ENCODE measurements around the gene ALDH8A1.
"Not testable (repeated sequence)": the region's sequence is repeated elsewhere in the genome, so short reads cannot be mapped to it uniquely, and the experiment has no call there.

Gene ALDH8A1

DNA sequence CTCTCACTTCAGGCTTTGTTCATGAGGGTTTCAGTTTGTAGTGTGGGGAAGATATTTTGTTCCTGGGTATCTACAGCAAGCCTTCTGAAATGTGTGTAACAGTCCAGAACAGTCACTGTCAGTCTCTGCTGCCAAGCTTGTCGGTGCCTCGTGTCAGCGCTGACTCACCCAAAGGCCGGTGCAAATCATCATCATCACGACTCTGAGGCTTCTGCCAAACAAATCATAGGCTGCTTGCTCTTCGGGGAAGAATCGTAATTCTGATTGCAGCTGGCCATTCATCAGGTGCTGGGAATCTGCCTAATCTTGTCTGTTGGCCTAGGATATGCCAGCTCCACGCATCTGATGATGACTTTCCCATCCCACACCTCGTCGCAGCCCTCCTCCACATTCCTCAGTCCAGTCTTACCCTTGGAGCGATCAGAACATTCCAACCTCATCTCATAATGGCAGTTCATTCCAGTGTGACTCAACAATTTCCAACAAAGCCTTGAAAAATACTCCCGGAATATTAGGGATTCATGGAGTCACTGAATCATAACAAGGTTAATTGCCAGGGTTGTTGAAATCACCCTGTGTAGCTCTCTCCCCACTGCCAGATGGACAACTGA, 40.9 kb downstream of the ALDH8A1 start:
- DNase-seq = no peak

DNA sequence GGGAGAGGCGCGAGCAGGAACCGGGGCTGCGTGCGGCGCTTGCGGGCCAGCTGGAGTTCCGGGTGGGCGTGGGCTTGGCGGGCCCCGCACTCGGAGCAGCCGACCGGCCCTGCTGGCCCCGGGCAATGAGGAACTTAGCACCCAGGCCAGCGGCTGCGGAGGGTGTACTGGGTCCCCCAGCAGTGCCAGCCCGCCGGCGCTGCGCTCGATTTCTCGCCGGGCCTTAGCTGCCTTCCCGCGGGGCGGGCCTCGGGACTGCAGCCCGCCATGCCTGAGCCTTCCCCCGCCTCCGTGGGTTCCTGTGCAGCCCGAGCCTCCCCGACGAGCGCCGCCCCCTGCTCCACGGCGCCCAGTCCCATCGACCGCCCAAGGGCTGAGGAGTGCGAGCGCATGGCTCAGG, 45.2 kb downstream of the ALDH8A1 start:
- DNase-seq = not testable (repeated sequence)

DNA sequence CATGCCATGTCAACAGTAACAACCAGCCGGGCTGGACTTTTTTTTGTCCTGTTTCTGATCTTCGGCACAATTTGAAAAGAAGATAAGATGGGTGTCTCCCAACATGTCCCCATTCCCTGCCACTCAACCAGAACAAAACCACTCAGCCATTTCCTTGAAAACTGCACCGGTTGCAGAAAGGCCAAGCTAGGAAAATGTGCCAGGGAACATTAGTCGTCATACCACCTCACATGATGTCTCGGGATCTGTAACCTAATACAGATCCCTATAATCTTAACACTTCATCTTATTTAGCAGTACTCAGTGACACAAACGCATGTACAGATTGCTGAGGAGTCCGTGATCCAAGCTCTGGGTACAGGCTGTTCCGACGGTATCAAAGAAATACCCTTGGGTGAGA, 46.5 kb downstream of the ALDH8A1 start:
- no peak for DNase-seq

DNA sequence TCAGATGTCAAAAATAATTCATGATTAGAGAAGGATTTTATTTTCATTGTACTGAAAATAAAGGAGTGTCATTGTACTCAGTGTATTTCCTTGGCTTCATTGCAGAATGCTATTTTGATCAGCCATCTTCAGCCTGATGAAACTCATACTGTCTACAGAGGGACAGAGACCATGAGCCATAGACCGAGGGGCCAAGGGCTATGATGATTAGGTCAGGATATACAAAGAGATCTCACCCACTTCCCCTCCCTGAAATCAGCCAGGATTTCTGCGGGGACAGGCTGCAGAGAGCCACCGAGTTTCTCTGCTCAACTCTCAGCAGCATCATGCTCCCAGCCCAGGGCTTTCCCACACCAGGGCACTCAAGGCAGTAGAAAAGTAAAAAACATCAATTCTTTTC, 47.0 kb downstream of the ALDH8A1 start:
- no peak for DNase-seq

DNA sequence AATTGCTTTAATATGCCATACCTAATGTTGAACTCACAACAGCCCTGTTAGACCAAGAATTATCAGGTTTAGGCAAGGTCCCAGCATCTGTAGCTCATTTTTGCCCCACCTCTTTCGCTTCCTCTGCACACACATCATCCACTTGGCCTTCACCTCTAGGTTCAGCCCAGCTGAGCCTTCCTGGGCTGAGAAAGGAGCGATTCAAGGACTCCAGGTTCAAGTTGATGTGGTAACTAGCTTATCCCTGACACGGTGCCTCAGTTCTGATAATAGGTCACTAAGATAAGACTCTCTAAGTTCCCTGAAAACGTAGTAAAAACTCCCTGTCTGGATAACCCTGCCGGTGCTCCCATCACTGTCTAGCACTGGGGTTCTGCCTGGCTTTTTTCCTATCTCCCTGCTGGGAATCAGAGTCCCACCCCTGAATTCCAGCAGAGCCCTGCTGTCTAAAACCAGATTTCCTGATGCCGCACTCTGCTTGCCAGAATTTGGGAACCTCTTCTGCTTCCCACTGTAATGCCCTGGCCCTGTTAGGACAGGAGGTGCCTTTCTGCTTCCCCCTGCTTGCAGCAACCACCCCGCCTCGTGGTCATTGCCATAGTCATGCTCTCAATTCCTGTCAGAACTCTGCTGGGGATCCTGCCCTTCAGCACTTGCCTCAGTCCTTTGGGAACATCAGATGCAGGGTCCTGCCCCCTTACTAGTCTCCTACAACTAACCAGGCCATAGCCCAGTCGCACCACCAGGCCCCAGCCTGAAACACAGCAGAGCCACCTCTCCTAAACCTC, 47.6 kb downstream of the ALDH8A1 start:
- no peak for DNase-seq

DNA sequence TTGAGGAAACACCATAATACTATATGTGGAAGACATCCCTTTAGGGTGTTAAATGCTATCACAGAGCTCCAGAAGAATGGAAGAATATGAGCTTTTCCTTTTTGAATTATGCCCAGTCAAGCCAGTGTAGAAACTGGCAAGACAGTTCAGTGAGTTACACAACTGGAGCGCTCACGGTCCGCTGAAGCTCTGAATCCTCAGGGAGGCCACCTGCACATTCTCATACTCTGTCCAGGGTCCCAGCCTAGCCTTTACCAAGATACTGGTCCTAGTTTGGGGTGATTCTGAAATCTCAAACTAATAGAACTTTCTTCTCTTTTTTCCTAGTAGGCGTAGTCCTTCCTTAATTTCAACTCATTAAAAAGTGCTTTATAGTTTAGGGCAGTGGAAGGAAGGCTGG, 51.3 kb downstream of the ALDH8A1 start:
- DNase-seq = no peak

DNA sequence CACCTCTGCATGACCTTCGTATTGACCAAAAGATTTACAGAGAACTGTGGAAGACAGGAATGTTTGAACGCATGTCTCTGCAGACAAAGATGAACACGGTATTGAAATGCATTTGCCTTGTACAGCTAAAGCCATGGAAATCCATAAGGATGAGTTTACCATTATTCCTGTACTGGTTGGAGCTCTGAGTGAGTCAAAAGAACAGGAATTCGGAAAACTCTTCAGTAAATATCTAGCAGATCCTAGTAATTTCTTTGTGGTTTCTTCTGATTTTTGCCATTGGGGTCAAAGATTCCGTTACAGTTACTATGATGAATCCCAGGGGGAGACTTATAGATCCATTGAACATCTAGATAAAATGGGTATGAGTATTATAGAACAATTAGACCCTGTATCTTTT, 51.7 kb downstream of the ALDH8A1 start:
- not testable (repeated sequence) for DNase-seq

DNA sequence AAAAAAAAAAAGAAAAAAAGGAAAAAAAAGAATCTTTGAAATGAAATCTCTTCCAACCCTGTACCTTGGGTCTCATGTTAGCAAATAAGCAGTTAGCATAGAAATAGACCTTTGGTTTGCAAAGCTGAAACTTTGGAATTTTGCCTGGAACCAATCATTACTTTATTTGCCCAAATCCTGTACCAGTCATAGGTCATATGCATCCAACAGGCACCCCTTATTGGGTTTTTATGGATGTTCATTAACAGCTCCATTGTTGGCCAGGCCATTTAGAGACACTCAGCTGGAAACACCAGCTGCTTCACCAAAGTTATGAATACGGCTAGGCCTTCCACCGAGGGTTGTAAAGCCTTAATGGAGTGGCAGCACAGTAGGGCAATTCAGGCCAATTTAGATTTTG, 53.0 kb downstream of the ALDH8A1 start:
- DNase-seq = peak; percentile 82

DNA sequence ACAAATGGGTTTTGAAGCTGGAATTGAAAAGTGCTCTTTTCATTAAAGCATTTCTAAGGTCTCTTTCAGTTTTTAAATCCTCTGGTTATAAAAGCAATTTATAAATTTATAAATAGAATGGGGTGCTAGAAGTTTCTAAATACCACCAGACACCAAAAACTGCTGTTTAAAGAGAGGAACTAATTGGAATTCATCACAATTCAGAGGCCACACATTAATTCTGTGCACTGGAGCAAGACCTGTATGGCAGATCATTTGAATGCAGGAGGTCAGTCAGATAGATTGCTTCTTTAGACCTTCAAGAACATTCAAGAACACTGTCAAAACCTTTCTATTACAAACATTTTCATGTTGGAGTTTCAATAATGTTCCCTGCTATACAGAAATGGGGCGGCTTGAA, 55.1 kb downstream of the ALDH8A1 start:
- DNase-seq = no peak

DNA sequence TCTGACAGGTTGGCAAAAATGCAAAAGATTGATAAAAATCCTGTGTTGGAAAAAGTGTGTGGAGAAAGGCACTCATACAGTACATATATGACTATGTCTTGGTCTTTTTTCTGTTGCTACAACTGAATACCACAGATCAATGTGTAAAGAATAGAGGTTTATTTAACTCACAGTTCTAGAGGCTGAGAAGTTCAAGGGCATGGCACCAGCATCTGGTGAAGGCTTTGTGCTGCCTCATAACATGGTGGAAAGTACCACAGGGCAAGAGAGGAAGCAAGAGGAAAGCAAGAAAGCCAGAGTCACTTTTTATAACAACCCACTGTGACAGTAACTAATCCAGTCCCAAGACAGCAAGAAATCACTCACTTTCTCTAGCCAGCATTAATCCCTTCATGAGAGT, 57.5 kb downstream of the ALDH8A1 start:
- DNase-seq = no peak

DNA sequence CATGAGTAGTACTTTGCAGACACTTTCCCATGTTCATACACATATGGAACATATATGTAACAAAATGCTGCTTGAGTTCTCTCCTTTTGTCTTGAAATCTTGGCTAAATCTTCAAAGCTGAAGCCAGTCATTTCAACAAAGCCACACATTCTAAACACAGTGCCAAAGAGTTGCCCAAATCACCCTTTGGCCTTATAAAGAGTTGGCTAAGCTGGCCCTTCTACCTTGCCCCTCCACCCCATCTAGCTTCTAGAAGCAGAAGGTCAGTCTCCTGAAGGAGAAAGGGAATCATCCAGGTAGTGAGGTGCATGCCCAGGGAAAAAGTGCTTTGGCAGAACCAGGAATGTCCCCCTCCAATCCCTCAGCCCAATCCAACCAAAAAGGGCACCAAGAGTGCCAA, 58.3 kb downstream of the ALDH8A1 start:
- no peak for DNase-seq

DNA sequence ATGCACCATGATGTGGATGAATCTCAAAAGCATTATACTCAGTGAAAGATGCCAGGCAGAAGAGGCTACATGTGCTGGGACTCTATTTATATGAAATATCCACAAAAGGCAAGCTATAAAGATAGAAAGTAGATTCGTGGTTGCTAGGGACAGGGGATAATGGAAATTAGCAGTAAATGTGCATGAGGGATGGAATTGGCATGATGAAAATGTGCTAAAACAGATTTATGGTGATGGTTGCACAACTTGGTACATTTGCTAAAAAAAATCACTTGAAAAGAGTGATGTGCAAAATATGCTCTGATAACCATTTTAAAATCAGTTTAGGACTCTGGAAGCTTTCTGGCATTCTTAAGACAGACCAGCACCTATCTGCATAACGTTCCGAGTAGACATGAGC, 61.6 kb downstream of the ALDH8A1 start:
- DNase-seq = no peak

DNA sequence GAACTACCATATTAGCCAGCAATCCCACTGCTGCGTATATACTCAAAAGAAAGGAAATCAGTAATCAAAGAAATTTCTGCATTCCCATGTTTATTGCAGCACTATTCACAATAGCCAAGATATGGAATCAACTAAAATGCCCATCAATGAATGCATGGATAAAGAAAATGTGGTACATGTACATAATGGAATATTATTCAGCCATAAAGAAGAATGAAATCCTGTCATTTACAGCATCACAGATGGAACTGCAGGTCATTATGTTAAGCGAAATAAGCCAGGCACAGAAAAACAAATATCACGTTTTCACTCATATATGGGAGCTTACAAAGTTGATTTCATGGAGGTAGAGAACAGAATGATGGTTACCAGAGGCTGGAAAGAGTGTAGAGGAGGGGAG, 65.1 kb downstream of the ALDH8A1 start:
- DNase-seq = no peak

DNA sequence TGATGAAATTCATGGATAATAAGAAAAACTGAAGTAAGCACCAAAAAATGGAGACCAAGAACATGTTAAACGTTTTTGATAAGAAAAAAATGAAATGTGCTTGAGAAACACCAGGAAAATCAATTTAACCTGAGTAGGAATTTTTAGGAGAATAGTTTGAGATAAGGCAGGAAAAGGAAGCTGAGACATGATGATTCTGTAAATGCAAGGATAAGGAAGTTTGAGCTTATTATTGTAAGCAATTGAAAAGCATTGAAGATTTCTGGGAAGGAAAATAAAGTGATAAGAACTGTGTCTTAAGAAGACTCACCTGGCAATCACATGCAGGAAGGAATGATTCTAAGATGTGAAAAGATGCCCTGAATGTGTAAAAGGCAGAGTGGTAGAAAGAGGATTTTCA, 66.6 kb downstream of the ALDH8A1 start:
- DNase-seq = no peak

DNA sequence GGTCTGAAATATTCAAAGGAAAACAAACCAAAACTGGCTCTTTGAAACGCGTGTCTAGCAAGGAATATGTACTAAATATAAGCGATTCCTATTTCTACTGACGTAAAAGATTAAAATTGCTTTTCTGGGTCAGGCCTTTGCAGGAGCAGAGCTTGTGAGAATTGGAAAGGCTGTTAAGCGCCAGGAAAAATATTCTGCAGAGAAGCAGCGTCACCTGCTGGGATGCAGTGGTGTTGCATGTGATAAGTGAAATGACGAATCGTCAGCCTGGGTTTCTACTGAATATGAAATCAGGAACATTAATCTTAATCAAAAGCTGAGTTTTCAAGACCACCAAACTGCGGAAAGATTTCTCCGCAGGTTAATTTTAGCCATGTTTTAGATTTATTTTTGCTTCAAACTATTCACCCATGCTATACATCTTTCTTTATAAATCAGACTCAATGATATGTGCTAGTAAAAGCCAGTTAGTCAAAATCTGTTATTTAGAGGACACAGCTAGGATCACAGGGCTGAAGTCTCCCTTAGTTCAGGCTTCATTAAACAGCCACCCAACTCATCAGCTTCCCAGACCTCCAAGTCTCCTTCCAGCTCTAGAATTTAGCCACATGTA, 67.4 kb downstream of the ALDH8A1 start:
- DNase-seq = peak; percentile 35

DNA sequence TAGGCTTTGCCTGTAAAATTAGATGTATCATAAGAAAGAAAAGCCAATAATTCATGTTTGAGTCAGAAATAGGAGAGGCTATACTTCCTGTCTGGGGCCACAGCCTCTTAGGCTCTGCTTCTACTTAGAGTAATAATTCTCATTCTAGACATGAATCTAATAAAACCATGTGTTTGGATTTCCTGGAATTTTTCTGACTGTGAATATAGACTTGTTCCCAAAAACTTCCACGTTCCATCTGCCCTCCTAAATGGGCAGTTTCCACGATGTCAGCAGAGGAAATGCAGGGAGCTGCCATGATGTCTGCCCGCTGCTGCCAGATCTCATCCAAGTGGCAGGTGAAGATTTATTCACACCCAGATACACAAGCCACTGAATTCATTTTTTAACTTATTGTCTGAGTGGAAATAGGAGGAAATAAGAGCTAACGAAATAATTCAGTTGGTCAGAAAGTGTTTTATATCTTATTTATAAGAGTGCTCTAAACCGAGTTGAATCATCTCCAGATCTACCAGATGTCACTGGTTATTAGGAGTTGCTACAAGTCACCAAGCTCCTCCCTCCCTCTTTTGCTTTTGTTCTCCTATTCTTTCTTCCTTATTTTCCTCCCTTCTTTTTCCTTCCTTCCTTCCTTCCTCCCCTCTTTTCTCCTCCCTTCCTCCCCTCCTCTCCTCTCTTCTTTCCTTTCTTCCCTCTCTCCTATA, 69.3 kb downstream of the ALDH8A1 start:
- no peak for DNase-seq

DNA sequence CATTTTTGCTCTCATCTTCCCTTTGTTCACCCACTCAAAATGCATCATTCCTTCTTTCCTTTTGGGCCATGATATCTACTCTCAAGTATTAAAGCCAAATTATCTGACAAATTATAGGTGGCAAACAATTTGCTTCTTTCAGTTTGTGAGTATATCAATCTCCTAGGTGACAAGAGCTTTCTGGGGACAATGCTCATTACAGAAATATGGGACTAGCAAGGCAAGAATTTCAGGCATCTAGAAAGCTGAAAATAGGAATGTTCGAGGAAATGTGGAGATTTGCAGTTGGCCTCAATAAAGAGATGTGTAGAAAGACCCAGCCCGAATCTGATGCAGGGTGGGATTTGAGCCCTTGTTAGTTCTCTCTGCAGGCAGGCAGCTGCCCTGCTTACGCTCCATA, 71.8 kb downstream of the ALDH8A1 start:
- DNase-seq = no peak

DNA sequence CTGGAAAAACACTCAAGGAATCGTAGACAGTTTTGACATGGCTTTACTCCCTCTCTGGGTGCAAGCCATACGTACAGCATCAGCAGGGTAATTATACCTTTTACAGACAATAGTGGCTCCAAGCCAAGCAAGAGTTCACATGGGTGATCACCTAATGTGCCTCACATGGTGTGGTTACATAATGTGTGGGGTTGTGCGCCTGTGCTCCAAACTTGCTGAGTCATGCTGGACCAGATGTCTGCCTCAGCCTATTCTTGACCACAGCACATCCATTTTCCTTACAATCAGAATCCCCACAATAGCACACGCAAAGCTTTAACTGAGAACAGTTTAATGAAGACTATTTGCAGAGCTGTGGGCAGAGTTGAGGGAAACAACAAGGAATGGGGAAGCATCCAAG, 74.5 kb downstream of the ALDH8A1 start:
- DNase-seq = no peak

DNA sequence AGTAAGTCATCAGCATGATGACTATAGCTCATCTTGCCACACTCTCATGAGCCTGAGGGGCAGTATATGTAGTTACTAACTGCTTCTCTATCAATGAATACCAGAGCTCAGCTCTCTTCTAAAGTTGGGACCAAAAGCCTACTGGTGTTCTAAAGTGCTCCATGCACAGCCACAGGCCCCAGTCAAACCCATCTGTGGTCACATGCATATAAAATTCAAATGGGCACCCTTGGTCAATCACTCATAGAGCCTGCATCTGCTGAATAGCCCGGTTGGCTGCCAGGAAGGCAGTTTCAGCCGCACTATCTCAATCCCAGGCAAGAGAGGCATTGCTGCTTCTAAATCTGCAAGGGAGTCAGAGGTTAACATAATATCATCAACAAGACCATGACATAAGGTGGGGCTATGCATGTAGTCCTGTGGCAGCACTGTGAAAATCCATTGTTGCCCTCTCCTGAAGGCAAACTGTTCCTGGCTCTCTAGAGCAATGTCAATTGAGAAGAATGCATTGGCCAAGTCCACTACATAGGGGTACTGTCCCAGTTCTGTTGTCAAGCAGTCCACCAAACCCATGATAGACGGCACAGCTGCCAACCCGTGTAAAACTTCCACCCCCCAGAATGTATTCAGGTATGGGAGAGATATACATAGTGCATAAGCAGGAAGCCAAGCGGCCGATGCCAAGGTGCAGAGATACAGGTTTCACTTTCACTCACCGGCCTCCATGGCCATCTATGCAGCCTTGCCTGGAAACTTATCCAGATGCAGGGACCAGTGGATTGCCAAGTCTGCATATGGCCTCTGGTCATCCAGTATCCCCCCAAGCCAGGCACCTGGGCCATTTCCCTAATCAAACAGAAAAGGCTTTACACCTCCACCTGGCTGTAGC, 76.2 kb downstream of the ALDH8A1 start:
- DNase-seq = no peak

DNA sequence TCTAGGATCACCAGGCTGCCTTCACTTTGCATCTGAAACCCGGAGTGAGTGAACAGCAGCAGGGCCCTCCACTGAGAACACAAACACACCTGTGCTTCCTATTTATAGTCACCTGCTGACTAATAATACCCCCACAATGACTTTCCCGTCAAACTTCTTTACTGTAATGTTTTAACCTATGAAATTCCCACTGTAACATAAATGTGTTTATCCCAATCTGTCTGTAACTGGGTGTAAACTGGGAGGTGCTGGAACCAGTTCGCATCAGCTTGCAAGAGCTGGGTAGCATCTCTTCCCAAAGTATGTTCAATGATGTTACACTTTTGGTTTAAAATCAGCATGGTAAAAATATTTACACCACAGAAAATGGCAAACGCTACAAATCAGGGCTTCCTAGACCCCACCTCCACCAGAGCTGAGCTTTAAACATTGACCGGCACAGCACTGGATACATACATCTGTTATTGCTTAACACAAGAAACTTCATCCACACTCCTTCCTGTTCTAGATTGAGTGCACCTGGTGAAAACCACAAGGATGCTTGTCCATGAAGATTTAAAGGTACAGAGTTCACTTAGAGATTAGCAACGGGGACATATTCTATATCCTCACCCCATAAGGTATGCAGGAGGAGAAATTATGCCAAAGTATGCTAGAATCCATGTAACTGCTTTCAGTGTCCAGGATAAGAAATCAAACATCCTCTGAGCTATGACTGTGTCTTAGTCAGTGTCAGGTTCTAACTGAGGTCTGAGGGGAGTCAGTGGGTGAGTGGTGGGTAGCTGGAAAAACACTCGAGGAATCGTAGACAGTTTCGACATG, 79.0 kb downstream of the ALDH8A1 start:
- DNase-seq = no peak

DNA sequence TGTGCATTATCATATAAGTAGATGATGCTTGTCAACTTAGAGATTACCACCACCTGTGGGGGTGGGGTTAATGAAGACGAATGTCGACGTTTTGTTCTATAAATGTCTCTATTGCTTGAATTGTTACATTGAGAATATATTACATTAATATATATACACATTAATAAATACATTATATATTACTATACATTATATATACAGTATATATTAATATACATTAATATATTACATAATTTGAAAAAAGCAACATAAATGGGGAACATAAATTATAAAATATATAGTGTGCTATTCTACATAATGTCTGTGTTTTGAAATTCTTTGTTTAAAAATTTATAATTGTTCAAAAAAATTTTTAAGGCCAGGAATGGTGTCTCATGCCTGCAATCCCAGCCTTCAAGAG, 81.1 kb downstream of the ALDH8A1 start:
- DNase-seq = no peak

Data from COR-L47 (cell line).